HG03175 (cell line): ENCODE data around the gene WIPF2.

ENCODE experiments used
- ATAC-seq: cut with Tn5 transposase; IDR thresholded peaks from one replicate; pipeline ENCODE4 v1.9.1; 2021; ENCODE audit warnings: mild to moderate bottlenecking, moderate library complexity; ENCODE audit not compliant: unreplicated experiment

Gene WIPF2

GRCh38 chr17:40312131-40312731 is 93.1 kb downstream of the WIPF2 start:
- ATAC-seq = no peak

- ATAC-seq = no peak
Measured at GRCh38 chr17:40312893-40313667, 94.0 kb downstream of the WIPF2 start.

DNA sequence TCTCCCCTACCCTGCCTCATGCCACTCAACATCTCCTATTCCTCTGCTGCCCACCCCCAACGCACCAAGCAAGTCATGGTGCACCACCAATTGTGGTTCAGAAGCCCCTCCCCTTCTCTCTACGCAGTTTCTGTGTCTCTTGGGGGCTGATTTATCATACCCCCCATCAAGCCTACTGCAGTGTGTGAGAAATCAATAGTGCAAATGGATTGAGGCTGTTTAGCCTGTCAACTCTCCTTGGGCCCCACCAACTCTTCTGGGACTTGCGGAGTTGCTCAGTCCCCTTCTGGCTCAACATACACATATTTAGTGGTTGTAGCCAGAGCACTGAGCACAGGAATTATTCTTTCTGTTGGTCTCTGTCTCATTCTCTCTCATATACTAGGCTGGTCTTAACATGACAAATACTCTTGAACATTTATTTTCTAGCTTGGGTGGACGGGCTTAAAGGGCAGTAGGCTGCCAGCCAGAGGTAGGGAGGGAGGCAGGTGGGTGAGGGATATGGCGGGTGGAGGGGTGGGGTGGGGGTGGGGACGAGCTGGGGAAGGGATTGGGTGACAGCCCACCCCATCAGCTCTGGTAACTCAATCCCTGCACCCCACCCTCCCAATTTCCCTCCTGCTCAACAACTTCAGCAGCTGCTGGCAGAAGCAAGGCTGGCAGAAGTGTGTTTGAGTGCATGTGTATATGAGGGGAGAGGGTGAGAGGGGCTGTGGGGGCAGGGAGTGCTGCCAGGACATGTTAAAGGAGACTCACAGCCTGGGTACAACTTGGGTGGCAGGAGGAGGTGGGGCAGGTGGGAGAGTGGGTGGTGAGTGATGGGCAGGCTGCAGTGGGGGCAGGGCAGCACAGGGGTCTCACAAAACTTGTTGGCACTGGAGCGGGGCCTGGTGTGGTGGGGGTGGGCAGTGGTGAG is 94.8 kb downstream of the WIPF2 start:
- no peak for ATAC-seq

DNA sequence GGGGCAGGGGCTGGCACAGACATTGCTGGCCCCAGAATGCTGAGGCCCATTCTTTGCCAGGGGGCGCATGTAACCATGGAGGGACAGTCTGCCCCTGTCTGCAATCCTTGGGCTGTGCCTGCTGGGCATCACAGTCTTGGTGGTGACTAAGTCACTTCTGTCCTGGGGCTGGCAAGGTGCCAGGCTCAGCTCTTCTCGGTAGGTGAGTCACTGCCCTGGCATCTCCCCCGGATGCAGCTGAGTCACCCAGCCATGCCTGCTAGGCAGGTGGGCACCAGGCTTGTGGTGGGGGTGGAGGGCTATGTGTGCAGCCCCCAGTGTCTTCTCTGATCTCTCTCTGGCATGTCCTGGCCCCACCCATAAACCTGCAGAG is 95.5 kb downstream of the WIPF2 start:
- ATAC-seq = no peak

DNA sequence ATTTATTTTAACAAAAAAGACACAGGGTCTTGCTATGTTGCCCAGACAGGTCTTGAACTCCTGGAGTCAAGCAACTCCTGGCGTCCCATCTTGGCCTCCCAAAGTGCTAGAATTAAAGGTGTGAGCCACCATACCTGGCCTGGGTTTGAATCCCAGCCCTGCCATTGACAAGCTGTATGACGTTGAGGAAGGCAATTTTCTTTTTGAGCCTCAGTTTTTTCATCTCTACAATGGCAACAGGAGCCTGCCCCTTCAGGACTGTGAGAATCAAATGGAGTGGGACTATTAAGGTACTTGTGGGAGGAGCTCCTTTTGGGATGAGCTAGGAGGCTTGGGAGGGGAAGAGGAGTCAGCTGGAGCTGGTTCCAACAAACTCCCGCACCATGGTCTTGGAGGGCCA is 96.1 kb downstream of the WIPF2 start:
- ATAC-seq = no peak

DNA sequence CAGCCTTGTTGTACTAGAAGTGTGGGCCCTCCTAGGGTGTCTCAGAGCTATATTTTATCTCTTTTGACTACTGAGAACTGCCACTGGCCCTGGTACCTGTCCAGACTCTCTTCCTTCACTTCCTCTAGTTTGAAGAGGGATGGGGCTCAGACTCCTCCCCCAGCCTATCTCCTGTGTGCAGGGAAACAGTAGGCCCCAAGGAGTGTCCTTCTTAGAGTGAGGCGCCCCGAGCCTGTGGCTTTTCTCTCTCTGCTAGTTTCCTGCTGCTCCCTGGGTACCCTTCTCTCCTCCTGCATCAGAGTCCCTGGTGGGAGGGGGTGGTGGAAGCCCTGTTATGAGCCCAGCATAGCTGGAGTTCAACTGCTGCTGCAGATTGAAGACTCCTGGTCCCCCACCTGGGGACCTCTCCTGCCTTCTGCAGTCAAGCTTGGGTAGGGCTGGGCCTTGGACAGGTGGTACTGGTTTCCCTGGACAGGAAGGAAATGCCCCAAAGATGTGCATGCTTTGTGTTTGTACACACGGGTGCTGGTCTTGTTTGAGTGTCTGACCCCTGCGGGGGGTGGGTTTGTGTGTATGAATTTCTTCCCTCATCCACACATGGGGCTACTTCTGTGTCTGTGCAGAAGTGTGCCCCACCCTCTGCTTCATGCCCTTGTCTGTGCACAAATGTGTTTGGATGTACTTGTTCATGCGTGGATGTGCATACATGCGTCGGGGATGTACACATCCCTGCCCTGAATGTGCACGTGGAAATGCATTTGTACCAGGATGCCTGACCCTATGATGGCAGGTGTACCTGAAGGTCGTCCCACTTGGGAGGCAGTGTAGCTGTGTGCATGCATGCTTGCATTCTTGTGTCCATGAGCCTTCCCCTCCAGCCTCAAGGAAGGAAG is 96.8 kb downstream of the WIPF2 start:
- ATAC-seq = no peak

GRCh38 chr17:40316571-40317344 is 97.7 kb downstream of the WIPF2 start:
- no peak for ATAC-seq

DNA sequence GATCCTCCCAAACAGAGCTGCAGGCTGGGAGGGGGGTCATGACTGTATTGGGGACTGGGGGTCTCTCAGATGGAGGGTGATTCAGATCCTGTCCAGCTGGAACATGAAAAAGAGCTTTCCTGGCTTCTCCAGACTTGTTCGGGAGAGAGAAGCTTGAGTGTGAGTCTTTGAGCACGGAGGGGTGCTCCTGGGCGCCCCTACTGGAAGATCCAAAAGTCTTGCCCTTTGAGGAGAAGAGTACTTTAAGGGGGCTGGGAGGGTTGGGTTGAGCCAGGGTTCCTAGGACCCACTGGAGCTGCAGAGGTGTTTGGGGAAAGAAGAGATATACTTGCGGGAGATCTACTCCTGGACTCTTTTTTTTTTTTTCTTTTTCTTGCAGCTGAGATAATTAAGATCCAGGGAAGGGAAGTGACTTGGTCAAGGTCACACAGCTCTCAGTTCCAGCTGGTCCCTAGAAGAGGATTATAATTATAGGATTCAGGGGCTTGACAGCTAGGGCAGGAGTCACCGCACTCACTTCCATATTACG is 98.3 kb downstream of the WIPF2 start:
- ATAC-seq = no peak

GRCh38 chr17:40317880-40318829 is 99.1 kb downstream of the WIPF2 start:
- peak; percentile 53 for ATAC-seq

- no peak for ATAC-seq
Measured at GRCh38 chr17:40318830-40319391, 99.8 kb downstream of the WIPF2 start.

GRCh38 chr17:40319651-40320540 is 100.8 kb downstream of the WIPF2 start:
- no peak for ATAC-seq

- no peak for ATAC-seq
Measured at GRCh38 chr17:40320756-40321523, 101.8 kb downstream of the WIPF2 start.

DNA sequence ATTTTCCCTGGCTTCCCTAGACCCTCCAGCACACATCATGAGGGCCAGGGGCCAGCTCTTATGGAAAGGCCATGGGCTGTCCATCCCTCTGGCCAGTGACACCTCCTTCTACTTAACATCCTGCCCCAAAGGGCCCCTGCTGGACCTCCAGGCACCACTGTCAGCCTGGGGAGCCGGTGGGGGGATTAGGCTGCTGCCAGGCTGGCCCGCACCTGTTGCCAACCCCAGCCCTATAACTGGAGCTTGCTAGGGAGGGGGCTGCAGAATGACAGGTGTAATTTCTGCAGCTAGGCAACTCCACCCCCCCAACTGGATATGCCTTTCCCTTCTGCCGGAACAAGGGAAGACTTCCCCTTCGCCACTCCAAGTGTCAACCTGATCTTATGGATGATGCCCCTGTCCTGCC is 102.4 kb downstream of the WIPF2 start:
- ATAC-seq = no peak

DNA sequence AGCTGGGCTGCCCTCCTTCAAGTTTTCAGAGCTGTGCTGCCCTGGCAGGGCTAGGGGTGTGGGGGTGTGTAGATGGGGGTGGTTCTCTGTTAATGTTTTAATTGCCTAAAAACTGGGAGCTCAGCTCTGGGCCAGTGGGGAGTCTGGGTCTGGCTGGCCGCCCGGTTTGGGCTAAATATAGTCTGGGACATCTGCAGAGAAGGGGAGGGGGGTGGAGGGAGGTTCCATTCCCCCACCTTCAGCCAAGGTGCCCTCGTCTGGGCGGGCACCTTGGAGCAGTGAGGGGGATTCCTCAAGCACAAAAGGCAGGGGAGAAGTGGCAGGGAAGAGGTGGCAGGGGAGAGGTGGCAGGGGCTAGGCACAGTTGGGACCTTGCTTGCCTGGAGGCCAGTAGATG is 102.9 kb downstream of the WIPF2 start:
- ATAC-seq = no peak

- ATAC-seq = peak; percentile 35
Measured at GRCh38 chr17:40322358-40323315, 103.5 kb downstream of the WIPF2 start.
